DND-41 (cell line): Measurements from ENCODE around the gene TMEM38B.

ENCODE experiments used
- EZH2 ChIP-seq: IDR thresholded peaks from 3 replicates; pipeline ENCODE4 v1.6.1; 2012; ENCODE audit warnings: borderline replicate concordance, low read depth, mild to moderate bottlenecking, moderate library complexity, low read length, inconsistent platforms; ENCODE audit not compliant: severe bottlenecking
- TF ChIP-seq, protein P1 (sequence below): IDR thresholded peaks from 2 replicates; pipeline ENCODE4 v1.5.1; 2012; ENCODE audit warnings: borderline replicate concordance, low read length, moderate library complexity, mild to moderate bottlenecking; ENCODE audit not compliant: poor library complexity, severe bottlenecking; ENCODE audit errors: extremely low read depth

DNA sequence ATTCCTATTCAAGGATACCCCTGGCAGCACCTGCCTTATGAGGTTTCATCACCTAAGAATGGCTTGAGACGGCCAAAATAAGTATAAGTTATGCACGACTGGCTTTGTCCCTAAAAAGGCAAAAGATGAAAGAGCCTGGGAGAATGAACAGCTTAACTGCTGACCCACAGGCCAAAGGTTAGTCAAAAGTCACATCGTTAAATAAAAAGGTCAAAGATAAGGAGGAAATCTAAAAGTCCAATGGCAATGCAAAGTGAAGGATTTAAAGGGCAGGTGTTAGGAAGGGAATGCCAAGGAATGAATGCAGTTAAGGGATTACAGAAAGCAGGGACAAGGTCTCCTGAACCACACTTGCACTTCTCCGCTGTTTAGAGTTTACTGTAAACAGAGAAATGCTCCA lies 26.5 kb upstream of the TMEM38B start:
- TF ChIP-seq, protein P1, sequence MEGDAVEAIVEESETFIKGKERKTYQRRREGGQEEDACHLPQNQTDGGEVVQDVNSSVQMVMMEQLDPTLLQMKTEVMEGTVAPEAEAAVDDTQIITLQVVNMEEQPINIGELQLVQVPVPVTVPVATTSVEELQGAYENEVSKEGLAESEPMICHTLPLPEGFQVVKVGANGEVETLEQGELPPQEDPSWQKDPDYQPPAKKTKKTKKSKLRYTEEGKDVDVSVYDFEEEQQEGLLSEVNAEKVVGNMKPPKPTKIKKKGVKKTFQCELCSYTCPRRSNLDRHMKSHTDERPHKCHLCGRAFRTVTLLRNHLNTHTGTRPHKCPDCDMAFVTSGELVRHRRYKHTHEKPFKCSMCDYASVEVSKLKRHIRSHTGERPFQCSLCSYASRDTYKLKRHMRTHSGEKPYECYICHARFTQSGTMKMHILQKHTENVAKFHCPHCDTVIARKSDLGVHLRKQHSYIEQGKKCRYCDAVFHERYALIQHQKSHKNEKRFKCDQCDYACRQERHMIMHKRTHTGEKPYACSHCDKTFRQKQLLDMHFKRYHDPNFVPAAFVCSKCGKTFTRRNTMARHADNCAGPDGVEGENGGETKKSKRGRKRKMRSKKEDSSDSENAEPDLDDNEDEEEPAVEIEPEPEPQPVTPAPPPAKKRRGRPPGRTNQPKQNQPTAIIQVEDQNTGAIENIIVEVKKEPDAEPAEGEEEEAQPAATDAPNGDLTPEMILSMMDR, result no peak
- no peak for TF ChIP-seq EZH2
